ENCODE data around the gene NDUFS4. TPM values are rescaled to one million over a fixed set of nuclear protein-coding genes. Genes with fewer than 3 reads are reported as not detected.

The NDUFS4 gene
- total and polyA plus RNA-seq, 9 of the 15 experiments (the other 6 are each of a cell fraction or from before 2014, with no cell fraction given) = 68.7 to 313 (median 113) TPM

- no peak for TF ChIP-seq DEAF1 (CRISPR knock-in tag; IDR thresholded peaks at IDR 0.05)
- TF ChIP-seq ZNF589 (CRISPR knock-in tag; IDR thresholded peaks at IDR 0.05; ENCODE audit: low read depth) = no peak
- TF ChIP-seq ZBTB12 (CRISPR knock-in tag; IDR thresholded peaks at IDR 0.05) = no peak
- TF ChIP-seq FIP1L1 (IDR thresholded peaks at IDR 0.05; ENCODE audit: low read depth, low read length, poor library complexity, severe bottlenecking) = no peak
- TF ChIP-seq PRPF4 (IDR thresholded peaks at IDR 0.05; ENCODE audit: insufficient read depth, low read depth, low read length, poor library complexity, severe bottlenecking) = no peak
- peak; percentile 59 for TF ChIP-seq TEAD4 (IDR thresholded peaks at IDR 0.05; ENCODE audit: low read length)
- no peak for TF ChIP-seq TEAD4 (CRISPR knock-in tag; IDR thresholded peaks at IDR 0.05; ENCODE audit: borderline replicate concordance)
- TF ChIP-seq SMARCC2 (IDR thresholded peaks at IDR 0.05; ENCODE audit: low read depth) = no peak
- TF ChIP-seq SMARCB1 (IDR thresholded peaks at IDR 0.05; ENCODE audit: insufficient read length, low read depth) = no peak
- TF ChIP-seq POU5F1 (IDR thresholded peaks at IDR 0.05; ENCODE audit: borderline replicate concordance, low read depth, low read length, partially characterized antibody) = no peak
- TF ChIP-seq MTA1 (IDR thresholded peaks at IDR 0.05; ENCODE audit: borderline replicate concordance) = peak; percentile 55; the same call in 1 of the 2 replicates
- no peak for TF ChIP-seq CREB5 (CRISPR knock-in tag; IDR thresholded peaks at IDR 0.05)
- TF ChIP-seq ZKSCAN8 (CRISPR knock-in tag; IDR thresholded peaks at IDR 0.05) = no peak
- TF ChIP-seq TRIM24 (IDR thresholded peaks at IDR 0.05) = peak in 1 of 2 experiments; percentile 24; a peak in 1 of 4 replicates
- no peak for TF ChIP-seq ETV1 (tag; conservative IDR thresholded peaks at IDR 0.05; ENCODE audit: low read depth)
- TF ChIP-seq GTF3C2 (IDR thresholded peaks at IDR 0.05; ENCODE audit: borderline replicate concordance, extremely low read depth, insufficient read length) = no peak
- peak; percentile 61; the same call in 1 of the 2 replicates for TF ChIP-seq MTA2 (IDR thresholded peaks at IDR 0.05; ENCODE audit: low read depth)
- TF ChIP-seq TAF7 (tag; IDR thresholded peaks at IDR 0.05) = no peak
- TF ChIP-seq CREM (IDR thresholded peaks at IDR 0.05; ENCODE audit: low read depth) = no peak
- no peak for TF ChIP-seq ZNF561 (CRISPR knock-in tag; conservative IDR thresholded peaks at IDR 0.05)
- TF ChIP-seq ADNP (tag; IDR thresholded peaks at IDR 0.05) = 0 out of 2 replicates have a peak, but pooled peaks have one; percentile 35
- TF ChIP-seq SUPT5H (IDR thresholded peaks at IDR 0.05) = no peak
- no peak for TF ChIP-seq ZNF780A (CRISPR knock-in tag; IDR thresholded peaks at IDR 0.05)
- TF ChIP-seq SMARCE1 (IDR thresholded peaks at IDR 0.05) = peak; percentile 66
Measured at GRCh38 chr5:53554444-53554843, 6.0 kb upstream of the NDUFS4 start (continued).
